Stomach smooth muscle (tissue), 2 donors: Measurements from ENCODE around the gene OR2L13.
"Not testable (repeated sequence)": the region's sequence is repeated elsewhere in the genome, so short reads cannot be mapped to it uniquely, and the experiment has no call there.

Source experiments
- H3K27ac ChIP-seq: one replicate; pipeline ENCODE4 v1.7.0; 2013; ENCODE audit warnings: mild to moderate bottlenecking, low read length, inconsistent platforms
- H3K27me3 ChIP-seq, 2 donors: one replicate each; pipeline ENCODE4 v1.7.0; 2013; ENCODE audit warnings: low read length in 2 of 2; ENCODE audit not compliant: insufficient read depth in 2 of 2, control insufficient read depth in 1 of 2
- H3K36me3 ChIP-seq, 2 donors: one replicate each; pipeline ENCODE4 v1.7.0; 2013; ENCODE audit warnings: low read length in 2 of 2; ENCODE audit not compliant: control insufficient read depth in 2 of 2, insufficient read depth in 2 of 2
- H3K4me1 ChIP-seq: one replicate; pipeline ENCODE4 v1.7.0; 2013; ENCODE audit warnings: low read length; ENCODE audit not compliant: control insufficient read depth, insufficient read depth
- H3K4me3 ChIP-seq, 2 donors: one replicate each; pipeline ENCODE4 v1.7.0; 2013; ENCODE audit warnings: low read length in 2 of 2
- H3K9ac ChIP-seq, 2 donors: one replicate each; pipeline ENCODE4 v1.7.0; 2013; ENCODE audit warnings: low read length in 2 of 2, mild to moderate bottlenecking in 1 of 2
- H3K9me3 ChIP-seq, 2 donors: one replicate each; pipeline ENCODE4 v1.7.0; 2013; ENCODE audit warnings: low read length in 2 of 2; ENCODE audit not compliant: control insufficient read depth in 2 of 2
- donor health status: healthy.
- donor health status: Pancreatic carcinoma.

Gene OR2L13

GRCh38 chr1:248094884-248095283, at the start of gene OR2L13:
OR2L13 (plus strand) TSS chr1:248095184; CDS start chr1:248099376, 4,192 bp downstream.
- Histone ChIP-seq H3K4me3 (no peak within 1 kb of the TSS), H3K4me1 (no peaks in the 10 kb centered on the region), H3K27ac (no peak within 1 kb of the TSS), H3K27me3 (no peaks in the 10 kb centered on the region), H3K36me3 (no peaks in the 10 kb centered on the region), H3K9me3 (peaks cover 0 to 2% of the 10 kb centered on the region in 2 donors), H3K9ac (no peak within 1 kb of the TSS)

GRCh38 chr1:248045209-248045608, 49.8 kb upstream of the OR2L13 start:
- Histone ChIP-seq H3K36me3 (no peaks in the 10 kb centered on the region), H3K27ac (no peak overlapping the region), H3K4me3 (no peak overlapping the region), H3K9me3 (no peaks in the 10 kb centered on the region), H3K4me1 (no peaks in the 10 kb centered on the region), H3K27me3 (no peaks in the 10 kb centered on the region), H3K9ac (no peak overlapping the region)

- no peak within 1 kb of the TSS for H3K9ac ChIP-seq
These were observed 48.4 kb upstream of the OR2L13 start, which contains the start of gene OR2L3 for GRCh38 chr1:248046536-248046935. OR2L3 (plus strand) TSS chr1:248046836; CDS start chr1:248060682, 13,846 bp downstream.

GRCh38 chr1:248047008-248047407, 48.0 kb upstream of the OR2L13 start:
- Histone ChIP-seq H3K27ac (no peak overlapping the region), H3K27me3 (no peaks in the 10 kb centered on the region), H3K4me1 (no peaks in the 10 kb centered on the region), H3K4me3 (no peak overlapping the region), H3K9ac (no peak overlapping the region), H3K36me3 (no peaks in the 10 kb centered on the region), H3K9me3 (no peaks in the 10 kb centered on the region)

More at GRCh38 chr1:248046536-248046935, 48.4 kb upstream of the OR2L13 start, which contains the start of gene OR2L3:
- Histone ChIP-seq H3K4me1 (no peaks in the 10 kb centered on the region), H3K9me3 (no peaks in the 10 kb centered on the region), H3K27ac (no peak within 1 kb of the TSS), H3K36me3 (no peaks in the 10 kb centered on the region), H3K4me3 (no peak within 1 kb of the TSS), H3K27me3 (no peaks in the 10 kb centered on the region)

- no peaks in the 10 kb centered on the region for H3K4me1 ChIP-seq
- no peak overlapping the region for H3K4me3 ChIP-seq
- H3K9ac ChIP-seq = no peak overlapping the region
- no peaks in the 10 kb centered on the region for H3K9me3 ChIP-seq
- H3K27ac ChIP-seq = no peak overlapping the region
- H3K27me3 ChIP-seq = no peaks in the 10 kb centered on the region
- no peaks in the 10 kb centered on the region for H3K36me3 ChIP-seq
These were observed 40.3 kb upstream of the OR2L13 start for GRCh38 chr1:248054671-248055070.

- no peaks in the 10 kb centered on the region for H3K9me3 ChIP-seq
- no peak overlapping the region for H3K27ac ChIP-seq
- H3K36me3 ChIP-seq = no peaks in the 10 kb centered on the region
- H3K4me3 ChIP-seq = no peak overlapping the region
- H3K9ac ChIP-seq = no peak overlapping the region
- H3K4me1 ChIP-seq = no peaks in the 10 kb centered on the region
- no peaks in the 10 kb centered on the region for H3K27me3 ChIP-seq
These were observed 39.7 kb upstream of the OR2L13 start for GRCh38 chr1:248055261-248055660.

GRCh38 chr1:248065071-248065470, 29.9 kb upstream of the OR2L13 start:
- Histone ChIP-seq H3K27ac (no peak overlapping the region), H3K9ac (no peak overlapping the region)

GRCh38 chr1:248065604-248066003, 29.4 kb upstream of the OR2L13 start:
- no peaks in the 10 kb centered on the region for H3K9me3 ChIP-seq

More at GRCh38 chr1:248065071-248065470, 29.9 kb upstream of the OR2L13 start:
- Histone ChIP-seq H3K27me3 (no peaks in the 10 kb centered on the region), H3K36me3 (no peaks in the 10 kb centered on the region), H3K9me3 (no peaks in the 10 kb centered on the region), H3K4me1 (no peaks in the 10 kb centered on the region), H3K4me3 (no peak overlapping the region)

GRCh38 chr1:248083864-248084263, 11.1 kb upstream of the OR2L13 start:
- H3K36me3 ChIP-seq, H3K4me1 ChIP-seq, H3K27me3 ChIP-seq, H3K9me3 ChIP-seq, H3K27ac ChIP-seq, H3K9ac ChIP-seq, H3K4me3 ChIP-seq: not testable (repeated sequence)

More at GRCh38 chr1:248065604-248066003, 29.4 kb upstream of the OR2L13 start:
- Histone ChIP-seq H3K27me3 (no peaks in the 10 kb centered on the region), H3K36me3 (no peaks in the 10 kb centered on the region), H3K4me3 (no peak overlapping the region), H3K4me1 (no peaks in the 10 kb centered on the region), H3K27ac (no peak overlapping the region), H3K9ac (no peak overlapping the region)

- no peaks in the 10 kb centered on the region for H3K36me3 ChIP-seq
These were observed 3.5 kb downstream of the OR2L13 start for GRCh38 chr1:248098529-248098928.

GRCh38 chr1:248102847-248103246, 7.9 kb downstream of the OR2L13 start:
- Histone ChIP-seq H3K9me3 (no peaks in the 10 kb centered on the region), H3K36me3 (no peaks in the 10 kb centered on the region), H3K27me3 (no peaks in the 10 kb centered on the region), H3K9ac (no peak overlapping the region), H3K27ac (no peak overlapping the region), H3K4me1 (no peaks in the 10 kb centered on the region), H3K4me3 (no peak overlapping the region)

More at GRCh38 chr1:248098529-248098928, 3.5 kb downstream of the OR2L13 start:
- Histone ChIP-seq H3K9me3 (no peaks in the 10 kb centered on the region), H3K27me3 (no peaks in the 10 kb centered on the region), H3K4me3 (no peak overlapping the region), H3K4me1 (no peaks in the 10 kb centered on the region), H3K27ac (no peak overlapping the region), H3K9ac (no peak overlapping the region)
